Activated CD8-positive, alpha-beta memory T cell treated with anti-CD3 and anti-CD28 coated beads, Interleukin-2, amount 50 U/mL, for 48 hours (primary cell): ENCODE results near the gene VPS11.
"Not testable (repeated sequence)": the region's sequence is repeated elsewhere in the genome, so short reads cannot be mapped to it uniquely, and the experiment has no call there.

Experiments
- DNase-seq: peaks from one replicate; pipeline ENCODE4 v3.0.0-alpha.2; 2020

The VPS11 gene

DNA sequence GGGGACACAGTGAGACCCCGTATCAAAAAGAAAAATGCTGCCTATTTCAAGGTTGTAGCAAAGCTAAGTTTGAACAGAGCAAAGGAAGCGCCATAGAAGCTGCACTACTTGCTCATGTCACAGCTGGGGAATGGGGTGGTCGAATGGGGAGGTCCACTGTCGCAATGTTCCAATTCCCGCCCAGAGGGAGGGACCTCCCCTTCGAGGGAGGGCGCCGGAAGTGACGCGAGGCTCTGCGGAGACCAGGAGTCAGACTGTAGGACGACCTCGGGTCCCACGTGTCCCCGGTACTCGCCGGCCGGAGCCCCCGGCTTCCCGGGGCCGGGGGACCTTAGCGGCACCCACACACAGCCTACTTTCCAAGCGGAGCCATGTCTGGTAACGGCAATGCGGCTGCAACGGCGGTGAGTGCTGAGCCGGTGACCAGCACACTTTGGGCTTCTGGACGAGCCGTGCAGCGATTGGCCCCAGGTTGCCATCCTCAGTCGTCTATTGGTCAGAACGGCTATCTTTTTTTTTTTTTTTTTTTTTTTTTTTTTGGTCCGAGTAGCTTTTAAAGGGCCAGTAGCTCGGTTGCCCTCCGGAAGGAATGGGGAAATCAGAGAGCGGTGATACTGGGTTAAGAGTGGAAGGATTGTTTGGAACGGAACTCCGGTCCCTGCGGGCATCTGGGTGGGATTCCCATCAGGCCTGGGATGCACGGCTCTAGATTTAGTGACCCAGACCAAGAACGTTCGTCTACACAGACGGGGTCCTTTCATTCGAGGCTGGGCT lies 17.2 kb downstream of the VPS11 start, which contains the start of gene HMBS:
Gene HMBS, plus strand, starts transcription at position 219 of the 774 bp plus-strand sequence. Its CDS starts 153 bp downstream, at position 372.
- peak; percentile 95 for DNase-seq

- peak; percentile 78 for DNase-seq
These were observed 17.8 kb downstream of the VPS11 start for GRCh38 chr11:119085437-119085847.

GRCh38 chr11:119087123-119087522 lies 19.5 kb downstream of the VPS11 start:
- no peak for DNase-seq

- DNase-seq: no peak
These were observed 20.2 kb downstream of the VPS11 start for GRCh38 chr11:119087747-119088241.

DNA sequence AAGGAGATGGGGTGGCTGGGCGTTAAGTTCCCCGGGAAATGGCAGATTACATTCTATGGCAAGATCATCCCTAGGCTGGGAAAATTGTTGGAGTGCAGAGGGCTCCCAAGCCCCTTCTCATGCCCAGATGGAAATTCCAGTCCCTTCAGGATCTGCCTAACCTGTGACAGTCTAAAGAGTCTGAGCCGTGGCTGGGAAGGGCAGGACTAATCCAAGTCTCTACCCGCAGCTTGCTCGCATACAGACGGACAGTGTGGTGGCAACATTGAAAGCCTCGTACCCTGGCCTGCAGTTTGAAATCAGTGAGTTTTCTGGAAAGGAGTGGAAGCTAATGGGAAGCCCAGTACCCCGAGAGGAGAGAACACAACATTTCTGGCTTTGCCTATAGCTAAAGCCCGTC lies 20.8 kb downstream of the VPS11 start:
- DNase-seq: no peak

- DNase-seq: no peak
These were observed 21.7 kb downstream of the VPS11 start for GRCh38 chr11:119089319-119089718.

DNA sequence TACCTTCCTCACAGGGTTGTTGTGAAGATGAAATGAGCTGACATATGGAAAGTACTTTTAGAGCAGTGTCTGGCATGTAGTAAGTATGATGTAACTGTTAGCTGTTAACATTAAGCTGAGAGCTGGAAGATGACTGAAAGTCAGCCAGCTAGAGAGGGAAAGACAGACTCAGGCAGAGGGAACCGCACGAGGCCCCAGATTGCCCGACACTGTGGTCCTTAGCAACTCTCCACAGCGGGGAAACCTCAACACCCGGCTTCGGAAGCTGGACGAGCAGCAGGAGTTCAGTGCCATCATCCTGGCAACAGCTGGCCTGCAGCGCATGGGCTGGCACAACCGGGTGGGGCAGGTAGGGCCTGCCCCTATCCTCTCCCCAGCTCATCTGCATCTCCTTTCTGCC lies 23.6 kb downstream of the VPS11 start:
- DNase-seq: no peak

DNA sequence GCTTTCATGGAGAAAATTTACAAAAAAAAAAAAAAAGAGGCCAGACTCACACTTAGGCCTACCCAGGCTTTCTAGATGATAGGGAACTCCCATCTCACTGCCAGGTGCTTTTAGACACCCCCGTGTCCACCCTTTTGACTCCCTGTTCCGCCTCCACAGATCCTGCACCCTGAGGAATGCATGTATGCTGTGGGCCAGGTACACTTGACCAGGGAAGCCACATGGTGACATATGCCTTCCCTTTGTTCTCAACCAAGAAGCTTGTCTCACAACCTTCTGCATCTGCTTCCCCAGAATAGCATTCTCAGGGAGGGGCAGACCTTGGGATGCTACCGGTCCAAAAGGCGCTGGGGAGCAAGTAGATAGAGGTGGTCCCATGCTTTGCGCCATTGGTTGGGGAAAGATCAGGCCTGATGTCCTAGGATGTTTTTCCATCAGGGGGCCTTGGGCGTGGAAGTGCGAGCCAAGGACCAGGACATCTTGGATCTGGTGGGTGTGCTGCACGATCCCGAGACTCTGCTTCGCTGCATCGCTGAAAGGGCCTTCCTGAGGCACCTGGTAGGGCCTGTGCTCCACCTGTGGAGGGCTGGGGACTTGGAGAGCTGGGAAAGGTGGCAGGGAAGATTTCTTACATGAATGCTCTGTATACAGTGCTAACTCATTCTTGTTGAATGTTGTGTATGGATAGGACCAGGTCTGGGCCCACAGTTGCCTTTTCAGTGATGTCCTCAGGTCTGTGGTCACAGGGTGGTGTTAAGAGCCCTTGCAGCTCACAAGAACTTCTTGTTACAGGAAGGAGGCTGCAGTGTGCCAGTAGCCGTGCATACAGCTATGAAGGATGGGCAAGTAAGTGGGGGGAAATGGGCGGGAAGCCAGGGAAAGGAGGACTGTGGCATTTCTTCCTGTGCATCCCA lies 24.6 kb downstream of the VPS11 start:
- no peak for DNase-seq

GRCh38 chr11:119092880-119093842 lies 25.5 kb downstream of the VPS11 start:
- DNase-seq: no peak

DNA sequence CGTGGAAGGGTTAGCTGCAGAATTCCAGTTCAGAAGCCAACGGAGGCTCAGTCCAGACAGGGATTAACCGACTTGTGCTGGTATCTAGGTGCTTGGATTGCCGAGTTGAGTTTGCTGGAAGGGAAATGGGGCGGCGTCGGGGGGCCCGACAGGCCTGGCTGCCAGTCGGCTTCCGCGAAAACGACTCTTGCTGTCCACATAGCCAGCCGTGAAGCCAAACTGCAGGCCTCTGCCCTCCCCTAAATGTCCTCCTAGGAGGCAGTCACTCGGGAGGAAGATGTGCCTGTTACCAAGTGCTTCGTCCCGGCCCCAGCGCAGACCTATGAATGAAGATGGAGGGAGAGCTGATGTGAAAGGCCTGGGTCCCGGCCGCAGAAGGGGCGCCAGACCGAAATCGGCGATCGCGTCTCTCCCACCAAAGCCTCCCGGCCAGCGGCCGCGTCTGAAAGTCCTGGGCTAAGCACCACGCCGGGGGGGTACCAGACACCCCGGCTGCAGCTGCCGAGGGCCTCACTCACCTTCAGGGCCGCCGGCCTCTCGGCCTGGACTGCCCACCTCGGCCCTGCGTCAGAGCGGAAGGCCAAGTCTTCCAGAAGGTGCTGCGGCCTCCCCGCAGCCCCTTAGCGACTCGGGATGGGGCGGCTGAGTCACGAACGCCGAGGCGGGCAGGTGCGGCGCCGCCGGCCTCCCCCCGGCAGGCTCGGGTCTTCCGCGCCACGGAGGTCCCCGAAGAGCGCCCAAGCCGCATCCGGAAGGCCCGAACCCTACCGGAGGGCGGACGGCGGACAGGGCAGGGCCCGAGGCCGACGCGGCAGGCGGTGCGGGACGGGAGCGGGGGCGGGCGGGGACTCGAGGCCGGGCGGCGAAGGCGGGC lies 26.6 kb downstream of the VPS11 start:
- DNase-seq: peak; percentile 81

DNA sequence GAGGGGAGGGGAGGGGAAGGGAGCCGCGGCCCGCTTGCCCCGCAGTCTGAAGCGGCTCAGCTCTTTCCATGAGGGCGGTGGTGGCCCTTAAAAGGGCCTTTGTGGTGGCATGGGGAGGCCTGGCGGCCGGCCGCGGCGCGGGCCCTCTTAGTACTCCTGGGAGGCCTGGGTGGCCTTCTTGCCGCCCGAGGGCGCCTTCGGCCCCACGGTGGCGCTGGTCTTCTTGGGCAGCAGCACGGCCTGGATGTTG lies 27.1 kb downstream of the VPS11 start:
- DNase-seq: no peak

DNA sequence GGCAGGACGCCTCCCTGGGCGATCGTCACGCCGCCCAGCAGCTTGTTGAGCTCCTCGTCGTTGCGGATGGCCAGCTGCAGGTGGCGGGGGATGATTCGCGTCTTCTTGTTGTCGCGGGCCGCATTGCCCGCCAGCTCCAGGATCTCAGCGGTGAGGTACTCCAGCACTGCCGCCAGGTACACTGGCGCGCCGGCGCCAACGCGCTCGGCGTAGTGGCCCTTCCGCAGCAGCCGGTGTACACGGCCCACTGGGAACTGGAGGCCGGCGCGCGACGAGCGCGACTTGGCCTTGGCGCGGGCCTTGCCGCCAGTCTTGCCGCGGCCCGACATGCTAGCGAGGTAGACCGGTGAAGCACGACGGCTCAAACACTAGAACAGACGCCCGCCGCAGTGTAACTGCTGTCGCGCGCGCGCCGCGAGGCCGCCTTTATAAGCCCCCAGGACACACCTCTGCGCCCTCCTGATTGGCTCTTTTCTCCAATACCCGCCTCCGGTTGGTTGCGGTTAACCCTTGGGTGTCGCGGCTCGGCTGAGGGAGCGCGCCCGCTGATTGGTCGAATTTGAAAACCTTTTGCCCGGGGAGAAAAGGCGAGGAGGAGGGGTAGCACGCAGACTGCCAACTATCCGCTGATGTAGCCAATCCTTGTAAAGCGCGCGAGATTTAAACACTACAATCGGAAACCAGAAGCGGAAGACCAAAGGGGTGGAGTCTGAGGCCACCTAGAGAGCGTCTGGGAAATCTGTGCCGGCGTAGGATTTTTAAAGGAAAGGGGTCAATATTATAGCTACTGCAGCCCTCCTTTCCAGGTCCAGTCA lies 27.7 kb downstream of the VPS11 start:
- DNase-seq: peak; percentile 100

DNA sequence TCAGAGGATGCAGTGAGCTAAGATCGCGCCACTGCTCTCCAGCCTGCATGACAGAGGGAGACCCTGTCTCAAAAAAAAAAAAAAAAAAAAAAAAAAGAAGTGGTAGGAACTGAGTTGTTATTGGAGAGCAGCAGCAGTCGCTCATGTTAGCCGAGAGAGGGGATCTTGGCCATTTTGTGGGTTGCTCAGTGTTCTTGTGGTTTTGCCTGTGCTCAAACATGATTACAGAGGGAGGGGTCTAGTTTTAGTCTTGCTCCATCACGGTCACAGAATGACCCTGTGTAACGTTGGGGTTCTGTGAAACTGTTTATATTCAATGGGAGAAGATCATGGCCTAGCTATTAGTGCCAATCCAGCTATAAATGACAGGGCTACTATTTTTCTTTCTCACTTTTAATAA lies 32.1 kb downstream of the VPS11 start:
- no peak for DNase-seq

DNA sequence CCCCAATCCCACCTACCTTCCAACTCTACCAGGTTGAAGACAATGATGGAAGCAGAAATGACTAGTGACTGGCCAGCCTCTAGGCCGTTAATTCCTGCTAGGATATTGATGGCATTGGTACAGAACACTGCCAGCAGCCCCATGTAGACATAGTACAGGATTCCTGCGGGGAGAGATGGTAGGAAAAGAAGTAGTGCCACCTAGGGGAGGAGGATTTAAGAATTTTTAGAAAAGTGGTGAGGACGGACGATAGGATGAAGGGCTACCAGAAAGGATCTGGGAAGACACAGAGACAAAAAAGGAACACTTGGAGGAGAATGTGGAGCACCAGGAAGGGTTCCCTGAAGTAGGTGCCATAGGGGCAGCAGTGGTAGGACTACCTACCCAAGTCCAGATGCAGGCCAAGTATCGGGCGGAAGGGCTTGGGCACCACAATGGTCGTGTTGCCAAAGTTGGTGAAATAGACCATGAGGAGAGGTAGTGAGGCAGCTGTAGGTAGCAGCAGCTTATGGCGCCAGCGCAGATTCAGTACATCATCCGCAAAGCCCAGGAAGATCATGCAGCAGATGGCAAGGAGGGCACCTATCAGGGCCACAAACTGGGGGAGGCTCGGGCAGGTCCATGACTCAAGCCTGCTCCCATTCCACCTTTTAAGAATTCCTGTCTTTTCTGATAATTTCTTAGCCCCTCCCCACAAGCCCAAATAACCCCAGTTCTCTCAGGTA lies 32.8 kb downstream of the VPS11 start:
- no peak for DNase-seq

DNA sequence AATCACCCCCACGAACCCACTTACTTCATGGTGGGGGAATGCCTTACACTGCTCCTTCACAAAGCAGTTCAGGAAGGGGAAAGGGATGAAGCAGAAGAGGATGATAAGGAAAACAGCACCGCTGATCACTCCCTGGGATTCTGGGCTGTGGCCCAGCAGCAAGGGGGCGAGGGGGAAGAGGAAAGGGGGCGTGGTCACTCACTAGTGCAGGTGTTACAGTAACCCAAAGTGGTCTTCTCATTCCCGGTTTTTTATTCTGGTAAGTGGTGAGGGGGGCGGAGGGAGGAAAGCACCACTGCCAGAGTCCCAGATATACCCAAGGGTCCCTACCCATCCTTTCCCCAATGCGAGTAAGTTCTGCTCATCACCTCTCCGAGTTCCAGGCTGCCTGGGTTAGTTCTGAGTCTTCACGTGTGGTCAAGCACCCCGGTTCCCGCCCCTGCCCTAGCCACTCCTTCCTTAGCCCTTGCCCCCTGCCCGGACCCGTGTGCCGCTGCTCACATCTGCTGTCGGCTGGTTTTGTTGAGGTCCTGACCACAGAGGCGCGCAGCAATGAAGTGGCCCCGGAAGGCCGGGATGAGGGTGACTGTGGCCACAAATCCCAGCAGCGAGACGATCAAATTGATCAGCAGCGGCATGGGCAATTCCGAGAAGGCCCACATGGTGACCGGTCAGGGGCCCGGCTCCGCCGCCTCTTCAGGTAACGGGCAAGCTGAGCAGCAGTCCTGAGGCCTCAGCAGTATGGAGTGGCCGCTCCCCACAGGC lies 33.6 kb downstream of the VPS11 start:
- no peak for DNase-seq

- peak; percentile 91 for DNase-seq
These were observed 34.3 kb downstream of the VPS11 start, which contains the start of gene DPAGT1 for GRCh38 chr11:119101759-119102423. DPAGT1 (minus strand) TSS chr11:119101853; CDS start chr11:119101655, 198 bp downstream.

- DNase-seq: not testable (repeated sequence)
These were observed 35.6 kb downstream of the VPS11 start for GRCh38 chr11:119103161-119103664.

DNA sequence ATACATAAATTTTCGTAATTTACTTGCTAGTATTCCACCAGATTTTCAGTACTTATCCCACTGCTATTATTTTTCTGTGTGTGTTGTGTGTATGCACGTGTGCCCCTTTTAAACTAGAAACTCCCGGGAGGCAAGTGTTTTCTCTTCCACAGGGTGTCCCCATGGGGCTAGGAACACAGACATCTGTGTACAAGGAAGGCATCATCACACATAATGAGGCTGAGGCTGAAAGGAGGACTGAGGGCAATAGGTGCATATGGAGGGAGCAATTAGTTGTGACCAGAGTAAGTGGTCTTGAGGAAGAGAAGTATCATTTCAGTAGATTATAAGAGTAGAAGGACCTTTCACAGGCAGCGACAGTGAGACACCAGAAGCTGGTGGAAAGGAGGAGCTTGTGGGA lies 36.2 kb downstream of the VPS11 start:
- no peak for DNase-seq
